GM23338 (cell line): ENCODE measurements around the gene CASQ2. TPM values are rescaled to one million over a fixed set of nuclear protein-coding genes. Genes with fewer than 3 reads are reported as not detected.

Experiments used
- ATAC-seq: fragments of 200-7000 bp; cut with Tn5 transposase; 3 replicates; pipeline ENCODE4 v1.9.1; 2020
- DNase-seq: peaks from one replicate; pipeline ENCODE4 v3.0.0-alpha.2; 2015; ENCODE audit warnings: low spot score
- H2AFZ ChIP-seq: fragments of 200-600 bp; sonication (generic); 2 replicates; pipeline ENCODE4 v1.8.0; 2016; ENCODE audit warnings: antibody characterized with exemption, mild to moderate bottlenecking, moderate library complexity
- H3F3A ChIP-seq: fragments of 200-600 bp; sonication (generic); replicated peaks from 2 replicates; pipeline ENCODE4 v1.8.0; 2017; ENCODE audit warnings: antibody characterized with exemption, mixed run types, low read depth
- H3K27ac ChIP-seq: fragments of 200-600 bp; sonication (generic); 2 replicates; pipeline ENCODE4 v1.6.1; 2016; ENCODE audit warnings: low read depth
- H3K27me3 ChIP-seq: fragments of 200-600 bp; sonication (generic); 2 replicates; pipeline ENCODE4 v1.8.0; 2016; ENCODE audit warnings: mild to moderate bottlenecking, mixed run types, moderate library complexity; ENCODE audit not compliant: insufficient read depth
- H3K36me3 ChIP-seq: fragments of 200-600 bp; sonication (generic); 2 replicates; pipeline ENCODE4 v1.8.0; 2016; ENCODE audit warnings: mild to moderate bottlenecking; ENCODE audit not compliant: insufficient read depth
- H3K4me1 ChIP-seq: fragments of 200-600 bp; sonication (generic); 2 replicates; pipeline ENCODE4 v1.8.0; 2016; ENCODE audit warnings: mild to moderate bottlenecking, moderate library complexity; ENCODE audit not compliant: insufficient read depth
- H3K4me2 ChIP-seq: fragments of 200-600 bp; sonication (generic); 2 replicates; pipeline ENCODE4 v1.7.1; 2017; ENCODE audit warnings: mixed run types
- H3K4me3 ChIP-seq: fragments of 200-600 bp; sonication (generic); 2 replicates; pipeline ENCODE4 v1.6.1; 2016; ENCODE audit warnings: mixed run types
- H3K79me2 ChIP-seq: fragments of 200-600 bp; sonication (generic); replicated peaks from 2 replicates; pipeline ENCODE4 v1.8.0; 2017; ENCODE audit warnings: mild to moderate bottlenecking; ENCODE audit not compliant: insufficient read depth
- H3K9me2 ChIP-seq: fragments of 200-600 bp; sonication (generic); 2 replicates; pipeline ENCODE4 v1.8.0; 2017; ENCODE audit not compliant: insufficient read depth
- H4K20me1 ChIP-seq: fragments of 200-600 bp; sonication (generic); replicated peaks from 2 replicates; pipeline ENCODE4 v1.8.0; 2017; ENCODE audit warnings: mild to moderate bottlenecking; ENCODE audit not compliant: insufficient read depth
- H3K27ac Mint-ChIP-seq: 2 replicates; pipeline ENCODE4 v1.8.0; 2020; ENCODE audit warnings: inconsistent platforms, mild to moderate bottlenecking, moderate library complexity, mixed read lengths
- H3K27me3 Mint-ChIP-seq: 3 replicates; pipeline ENCODE4 v1.8.0; 2022; ENCODE audit warnings: low read depth, mild to moderate bottlenecking, moderate library complexity, mixed read lengths, inconsistent platforms; ENCODE audit not compliant: insufficient read depth, poor library complexity
- H3K36me3 Mint-ChIP-seq: 3 replicates; pipeline ENCODE4 v1.8.0; 2021; ENCODE audit warnings: low read depth, mild to moderate bottlenecking, inconsistent platforms, moderate library complexity, mixed read lengths
- H3K4me1 Mint-ChIP-seq: 3 replicates; pipeline ENCODE4 v1.8.0; 2020; ENCODE audit warnings: mild to moderate bottlenecking, inconsistent platforms, mixed read lengths
- H3K4me3 Mint-ChIP-seq: 3 replicates; pipeline ENCODE4 v1.8.0; 2021; ENCODE audit warnings: moderate library complexity, mild to moderate bottlenecking, inconsistent platforms, mixed read lengths
- H3K9me3 Mint-ChIP-seq: 3 replicates; pipeline ENCODE4 v1.8.0; 2020; ENCODE audit warnings: moderate library complexity, mild to moderate bottlenecking, inconsistent platforms, mixed read lengths
- CREB1 ChIP-seq: fragments of 250-450 bp; sonication (Bioruptor Pico); IDR thresholded peaks from 2 replicates; pipeline ENCODE4 v1.5.0; 2020; ENCODE audit warnings: low read depth, mild to moderate bottlenecking, moderate library complexity
- CTCF ChIP-seq, 2 experiments: fragments of 200-600 bp in 1 of 2; sonication (generic) in 1 of 2; conservative IDR thresholded peaks; 2 replicates each; pipeline versions ENCODE4 v1.5.1 to v1.6.1; 2016 to 2017; ENCODE audit warnings: antibody characterized with exemption in 2 of 2, low read depth in 2 of 2, mild to moderate bottlenecking in 2 of 2, moderate library complexity in 1 of 2
- ETS1 ChIP-seq: IDR thresholded peaks from 2 replicates; pipeline ENCODE4 v1.6.1; 2016; ENCODE audit warnings: antibody characterized with exemption
- EZH2 ChIP-seq: fragments of 200-600 bp; sonication (generic); IDR thresholded peaks from one replicate; pipeline ENCODE4 v1.8.0; 2017; ENCODE audit warnings: antibody characterized with exemption, mild to moderate bottlenecking, low read depth; ENCODE audit not compliant: unreplicated experiment
- EZH2phosphoT487 ChIP-seq: fragments of 200-600 bp; sonication (generic); IDR thresholded peaks from one replicate; pipeline ENCODE4 v1.8.1; 2018; ENCODE audit warnings: antibody characterized with exemption; ENCODE audit not compliant: unreplicated experiment
- JUNB ChIP-seq: IDR thresholded peaks from one replicate; pipeline ENCODE4 v1.6.1; 2016; ENCODE audit warnings: antibody characterized with exemption; ENCODE audit not compliant: unreplicated experiment
- NANOG ChIP-seq: IDR thresholded peaks from 2 replicates; pipeline ENCODE4 v1.6.1; 2016; ENCODE audit warnings: antibody characterized with exemption, borderline replicate concordance
- POLR2AphosphoS5 ChIP-seq: IDR thresholded peaks from 2 replicates; pipeline ENCODE4 v1.6.1; 2016; ENCODE audit warnings: antibody characterized with exemption, low read depth
- REST ChIP-seq: IDR thresholded peaks from one replicate; pipeline ENCODE4 v1.6.1; 2018; ENCODE audit warnings: antibody characterized with exemption; ENCODE audit not compliant: unreplicated experiment
- STAT1 ChIP-seq: IDR thresholded peaks from one replicate; pipeline ENCODE4 v1.6.1; 2016; ENCODE audit warnings: antibody characterized with exemption; ENCODE audit not compliant: unreplicated experiment
- ZNF114 ChIP-seq: fragments of 250-450 bp; sonication (Bioruptor Pico); IDR thresholded peaks from 2 replicates; pipeline ENCODE4 v1.5.0; 2020; ENCODE audit warnings: mild to moderate bottlenecking, moderate library complexity
- ZNF331 ChIP-seq: fragments of 250-450 bp; sonication (Bioruptor Pico); IDR thresholded peaks from 2 replicates; pipeline ENCODE4 v1.5.0; 2020; ENCODE audit warnings: low read depth, mild to moderate bottlenecking, moderate library complexity
- ZNF462 ChIP-seq: fragments of 250-450 bp; sonication (Bioruptor Pico); IDR thresholded peaks from 2 replicates; pipeline ENCODE4 v1.5.0; 2020; ENCODE audit warnings: mild to moderate bottlenecking, moderate library complexity
- polyA plus RNA-seq: library from polyadenylated mRNA; unstranded; fragments of >200 nt; fragmentation: Nextera tagmentation; extraction: Ambion mirVana; gene quantifications from 2 replicates; pipeline ENCODE4 v1.2.1, GENCODE V29; 2016
- total RNA-seq: library from RNA; depleted of rRNA; stranded (reverse); fragments of >200 nt; shearing (Covaris generic); gene quantifications from 2 replicates; pipeline ENCODE4 v1.2.3, GENCODE V29; 2014

The CASQ2 gene
- total and polyA plus RNA-seq, 2 experiments from 2014 or later: not detected

- no peak overlapping the region for H3K27ac Mint-ChIP-seq
- TF ChIP-seq ETS1 (no peak), POLR2AphosphoS5 (no peak), EZH2 (no peak), ZNF331 (CRISPR knock-in tag) (no peak), STAT1 (no peak), ZNF462 (CRISPR knock-in tag) (no peak), JUNB (no peak), REST (no peak), ZNF114 (CRISPR knock-in tag) (no peak), CREB1 (CRISPR knock-in tag) (no peak), NANOG (no peak), EZH2phosphoT487 (no peak), CTCF (conservative IDR thresholded peaks at IDR 0.05; ENCODE audit: low read depth in 2 of 2) (no peak)
- H2AFZ ChIP-seq: no peak overlapping the region
- H3K9me3 Mint-ChIP-seq: no peaks in the 10 kb centered on the region; the same call in 2 of the 3 replicates
- no peaks in the 10 kb centered on the region for H3K4me1 Mint-ChIP-seq
- no peak overlapping the region for H3K4me3 ChIP-seq
- no peaks in the 10 kb centered on the region for H3K27me3 Mint-ChIP-seq
- H3K4me2 ChIP-seq: no peak overlapping the region
- H3K27ac ChIP-seq: no peak overlapping the region
- no peaks in the 10 kb centered on the region for H3K4me1 ChIP-seq
- H3K36me3 Mint-ChIP-seq: no peaks in the 10 kb centered on the region
- no peak for ATAC-seq
- DNase-seq: no peak
- H4K20me1 ChIP-seq: no peaks in the 10 kb centered on the region
- H3F3A ChIP-seq: no peaks in the 10 kb centered on the region
- no peaks in the 10 kb centered on the region for H3K9me2 ChIP-seq
- H3K36me3 ChIP-seq: no peaks in the 10 kb centered on the region
- no peaks in the 10 kb centered on the region for H3K79me2 ChIP-seq
- H3K27me3 ChIP-seq: no peaks in the 10 kb centered on the region
- no peak overlapping the region for H3K4me3 Mint-ChIP-seq
Measured at GRCh38 chr1:115781343-115781742, 12.8 kb upstream of the CASQ2 start.
